Measurements from ENCODE around the gene RMI1. TPM values are rescaled to one million over a fixed set of nuclear protein-coding genes. Genes with fewer than 3 reads are reported as not detected.
A peak's percentile ranks its signal among the peaks of the same experiment; 100 is the strongest.

The RMI1 gene
- total RNA-seq, 1 donor from 2014 or later = 29.3 TPM

DNA sequence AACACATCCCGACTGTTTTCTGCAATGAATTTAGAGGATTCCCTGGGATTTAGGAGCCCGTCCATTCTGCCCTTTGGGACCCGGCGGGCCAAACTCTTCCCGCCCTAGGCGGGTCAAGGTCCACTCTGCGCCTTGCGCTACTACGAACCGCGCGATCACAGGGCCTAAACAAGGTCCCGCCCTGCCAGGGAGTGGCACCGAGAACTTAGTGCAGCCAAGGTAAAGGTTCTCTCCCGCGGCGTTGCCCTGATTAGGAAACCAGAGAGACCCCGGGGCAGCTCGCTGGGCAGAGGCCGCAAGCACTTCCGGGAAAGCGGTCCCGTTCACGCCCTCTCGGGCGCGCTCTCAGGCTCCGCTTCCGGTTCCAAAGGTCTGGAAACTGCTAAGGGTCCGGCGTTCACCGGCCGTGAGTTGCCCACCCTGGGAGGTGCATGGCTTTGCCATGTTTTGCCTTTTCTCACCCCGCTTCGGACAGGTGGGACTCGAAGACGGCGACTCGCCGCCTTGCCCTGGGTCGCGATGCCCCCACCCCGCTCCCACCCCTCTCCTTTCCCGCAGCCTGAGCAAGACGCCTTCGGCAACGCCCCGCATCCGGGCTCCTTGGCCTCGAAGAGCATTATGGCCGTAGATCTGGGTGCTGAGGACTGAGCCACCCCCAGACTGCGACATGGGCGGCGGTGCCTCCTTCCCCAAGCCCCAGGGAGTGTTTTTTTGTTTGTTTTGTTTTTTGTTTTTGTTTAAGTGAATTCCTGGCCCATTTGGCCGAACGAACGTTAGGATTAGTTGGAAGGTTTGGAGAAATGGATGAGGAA, 24.0 kb upstream of the RMI1 start:
- peak; percentile 92 for DNase-seq
- Mint-ChIP-seq H3K36me3 (ENCODE audit: low read depth) (peaks cover 24% of the 10 kb centered on the region), H3K27me3 (no peaks in the 10 kb centered on the region), H3K9me3 (no peaks in the 10 kb centered on the region), H3K4me3 (peak overlapping the region; percentile 99), H3K4me1 (peaks cover 12% of the 10 kb centered on the region), H3K27ac (peak overlapping the region; percentile 97)
- intact Hi-C loops (cut with micrococcal nuclease) = loop anchor here (1.0 to 10.0 kb wide), 3 partner anchors 24 to 338 kb away; partner anchors contain the start of genes HNRNPK, KIF27 and RMI1

DNA sequence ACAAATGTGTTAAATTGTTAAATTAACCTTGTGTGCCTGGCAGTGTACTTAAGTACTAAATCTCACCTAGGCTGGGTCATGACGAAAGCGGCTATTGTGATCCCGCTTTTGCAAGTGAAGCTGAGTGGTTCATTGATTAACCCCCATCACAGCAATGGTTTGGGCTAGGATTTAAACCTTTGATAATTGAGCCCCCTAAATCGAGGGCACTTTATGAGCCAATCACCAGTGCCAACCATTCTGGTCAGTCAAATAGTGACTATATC, 23.4 kb upstream of the RMI1 start:
- peaks cover 12% of the 10 kb centered on the region for H3K4me1 Mint-ChIP-seq

DNA sequence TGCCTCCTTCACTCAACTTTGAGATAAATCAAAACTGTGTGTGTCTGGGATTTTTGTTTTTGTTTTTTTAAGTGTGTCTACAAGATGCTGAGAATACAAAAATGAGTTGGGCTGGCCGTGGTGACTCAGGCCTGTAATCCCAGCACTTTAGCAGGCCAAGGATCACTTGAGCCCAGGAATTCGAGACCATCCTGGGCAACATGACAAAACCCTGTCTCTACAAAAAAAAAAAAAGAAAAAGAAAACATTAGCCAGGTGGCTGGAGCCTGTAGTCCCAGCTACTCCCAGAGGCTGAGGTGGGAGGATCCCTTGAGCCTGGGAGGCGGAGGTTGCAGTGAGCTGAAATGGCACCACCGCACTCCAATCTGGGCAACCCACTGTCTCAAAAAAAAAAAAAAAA, 21.5 kb upstream of the RMI1 start:
- no peaks in the 10 kb centered on the region for H3K27me3 Mint-ChIP-seq

More for the DNA sequence above, 23.4 kb upstream of the RMI1 start:
- Mint-ChIP-seq H3K27me3 (no peaks in the 10 kb centered on the region), H3K36me3 (ENCODE audit: low read depth) (peaks cover 21% of the 10 kb centered on the region), H3K4me3 (peak overlapping the region; percentile 99), H3K27ac (peak overlapping the region; percentile 97), H3K9me3 (no peaks in the 10 kb centered on the region)
- no peak for DNase-seq
- intact Hi-C loops (cut with micrococcal nuclease) = loop anchor here (10.0 kb wide), 1 partner anchor 338 kb away; no protein-coding TSS in a partner anchor

DNA sequence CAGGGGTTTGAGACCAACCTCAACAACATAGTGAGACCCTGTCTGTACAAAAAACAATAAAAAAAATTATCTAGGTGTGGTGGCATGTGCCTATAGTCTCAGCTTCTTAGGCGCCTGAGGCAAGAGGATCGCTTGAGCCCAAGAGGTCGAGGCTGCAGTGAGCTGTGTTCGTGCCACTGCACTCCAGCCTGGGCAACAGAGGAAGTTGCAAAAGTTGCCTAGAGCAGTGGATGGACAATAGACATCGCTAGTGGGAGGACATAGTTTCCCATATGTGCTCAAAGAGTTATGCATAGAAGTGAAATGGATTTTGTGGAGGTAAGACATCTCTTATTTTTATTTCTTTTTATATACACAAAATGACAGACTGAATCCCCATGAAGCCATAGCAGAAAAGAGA, 19.6 kb upstream of the RMI1 start:
- Mint-ChIP-seq H3K27ac (no peak overlapping the region), H3K4me3 (no peak overlapping the region), H3K27me3 (no peaks in the 10 kb centered on the region), H3K9me3 (no peaks in the 10 kb centered on the region), H3K36me3 (ENCODE audit: low read depth) (peaks cover 12% of the 10 kb centered on the region), H3K4me1 (peaks cover 11% of the 10 kb centered on the region)
- intact Hi-C loops (cut with micrococcal nuclease) = no loop called here
- no peak for DNase-seq

More for the DNA sequence above, 21.5 kb upstream of the RMI1 start:
- DNase-seq = no peak
- no peak overlapping the region for H3K4me3 Mint-ChIP-seq
- H3K27ac Mint-ChIP-seq = no peak overlapping the region
- no peaks in the 10 kb centered on the region for H3K9me3 Mint-ChIP-seq
- peaks cover 11% of the 10 kb centered on the region for H3K4me1 Mint-ChIP-seq
- H3K36me3 Mint-ChIP-seq (ENCODE audit: low read depth) = peaks cover 11% of the 10 kb centered on the region
- intact Hi-C loops (cut with micrococcal nuclease) = loop anchor here (10.0 kb wide), 1 partner anchor 336 kb away; no protein-coding TSS in a partner anchor

DNA sequence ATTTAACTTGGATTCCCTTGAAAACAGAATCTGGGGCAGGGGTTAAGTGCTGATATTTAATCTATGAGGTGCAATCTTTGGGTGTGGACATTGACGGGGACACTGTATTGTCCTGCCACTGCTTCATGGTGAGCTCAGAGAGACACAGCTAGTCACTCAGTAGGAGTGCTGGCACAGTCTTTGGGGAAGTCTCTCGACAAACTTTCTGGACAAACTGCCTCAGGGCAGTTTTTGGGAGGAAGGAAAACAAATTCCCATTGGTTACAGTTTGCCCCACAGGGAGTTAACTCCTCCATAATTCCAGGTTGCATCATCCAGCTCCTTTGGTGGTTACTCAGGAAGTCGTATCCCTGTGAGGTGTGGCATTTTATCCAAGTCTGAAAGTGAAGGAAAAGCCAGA, 18.4 kb upstream of the RMI1 start:
- Mint-ChIP-seq H3K4me3 (no peak overlapping the region), H3K27me3 (no peaks in the 10 kb centered on the region), H3K4me1 (peaks cover 10% of the 10 kb centered on the region), H3K9me3 (no peaks in the 10 kb centered on the region), H3K36me3 (ENCODE audit: low read depth) (peaks cover 16% of the 10 kb centered on the region), H3K27ac (no peak overlapping the region)
- DNase-seq = no peak
- intact Hi-C loops (cut with micrococcal nuclease) = no loop called here

DNA sequence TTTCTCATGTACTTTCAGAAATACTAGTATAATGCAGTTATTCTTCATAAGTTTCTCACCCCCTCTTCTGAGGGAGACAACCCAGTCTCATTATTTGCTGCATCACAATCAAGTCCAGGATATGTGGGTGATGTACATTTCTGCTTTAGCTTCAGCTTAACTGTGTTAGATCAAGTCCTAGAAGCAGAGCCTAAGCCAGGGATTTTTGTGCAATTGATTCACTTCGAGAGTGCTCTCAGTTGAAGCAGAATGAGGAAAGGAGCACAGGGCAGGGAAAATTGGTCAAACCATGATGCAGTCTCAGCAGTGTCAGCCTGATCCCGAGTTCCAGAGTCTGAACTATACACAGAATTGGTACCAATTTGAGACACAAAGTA, 15.6 kb upstream of the RMI1 start:
- intact Hi-C loops (cut with micrococcal nuclease) = no loop called here
- Mint-ChIP-seq H3K36me3 (ENCODE audit: low read depth) (peaks cover 38% of the 10 kb centered on the region), H3K27me3 (no peaks in the 10 kb centered on the region), H3K9me3 (no peaks in the 10 kb centered on the region), H3K27ac (peak overlapping the region; percentile 65), H3K4me3 (no peak overlapping the region), H3K4me1 (peaks cover 16% of the 10 kb centered on the region)
- no peak for DNase-seq

DNA sequence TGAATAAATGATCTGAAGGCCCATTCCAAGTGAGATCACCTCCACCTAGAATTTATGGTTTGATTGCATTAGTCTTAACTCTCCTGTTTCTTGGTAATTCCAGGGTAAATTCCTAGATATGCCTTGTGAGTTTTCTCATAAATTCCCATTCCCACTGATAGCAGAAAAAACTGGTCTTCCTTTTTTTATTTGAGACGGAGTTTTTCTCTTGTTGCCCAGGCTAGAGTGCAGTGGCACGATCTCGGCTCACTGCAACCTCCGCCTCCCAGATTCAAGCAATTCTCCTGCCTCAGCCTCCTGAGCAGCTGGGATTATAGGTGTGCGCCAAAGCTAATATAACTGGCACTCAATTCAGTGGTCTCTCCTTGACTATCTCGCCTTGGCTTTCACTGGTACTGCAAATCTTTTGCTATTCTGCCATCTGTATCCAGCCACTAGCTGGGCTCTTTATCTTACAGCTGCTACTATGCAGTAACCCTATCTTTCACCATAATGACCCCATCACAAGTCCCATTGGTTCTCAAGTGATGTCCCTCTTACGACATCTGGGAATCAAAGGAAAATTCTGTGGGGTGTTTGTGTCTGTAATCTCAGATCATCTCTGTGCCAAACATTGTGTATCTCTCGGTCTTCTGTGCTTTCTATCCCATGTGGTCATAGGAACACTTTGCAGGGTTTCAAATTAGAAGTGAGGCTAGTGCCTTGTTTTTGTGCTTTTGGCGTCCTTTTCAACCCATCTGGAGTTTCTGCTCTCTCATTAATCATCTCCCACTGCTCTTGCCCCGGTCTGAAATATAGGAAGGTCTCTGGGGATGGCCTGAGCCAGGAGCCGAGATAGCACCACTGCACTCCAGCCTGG, 15.0 kb upstream of the RMI1 start:
- H3K27ac Mint-ChIP-seq = peak overlapping the region; percentile 65
- intact Hi-C loops (cut with micrococcal nuclease) = no loop called here
- no peaks in the 10 kb centered on the region for H3K9me3 Mint-ChIP-seq
- DNase-seq = no peak
- peaks cover 18% of the 10 kb centered on the region for H3K4me1 Mint-ChIP-seq
- no peak overlapping the region for H3K4me3 Mint-ChIP-seq
- H3K27me3 Mint-ChIP-seq = no peaks in the 10 kb centered on the region
- peaks cover 44% of the 10 kb centered on the region for H3K36me3 Mint-ChIP-seq (ENCODE audit: low read depth)

DNA sequence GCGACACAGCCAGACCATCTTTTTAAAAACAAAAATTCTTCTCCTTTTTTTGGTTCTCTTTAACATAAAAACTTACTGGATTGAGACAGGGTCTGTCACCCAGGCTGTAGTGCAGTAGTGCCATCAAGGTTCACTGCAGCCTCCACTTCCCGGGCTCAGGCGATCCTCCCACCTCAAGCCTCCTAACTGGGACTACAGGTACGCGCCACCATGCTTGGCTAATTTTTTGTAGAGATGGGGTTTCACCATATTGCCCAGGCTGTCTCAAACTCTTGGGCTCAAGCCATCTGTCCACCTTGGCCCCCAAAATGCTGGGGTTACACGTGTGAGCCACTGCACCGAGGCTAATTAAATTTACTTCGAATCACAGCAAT, 14.4 kb upstream of the RMI1 start:
- H3K27me3 Mint-ChIP-seq = no peaks in the 10 kb centered on the region
- H3K4me3 Mint-ChIP-seq = no peak overlapping the region
- H3K9me3 Mint-ChIP-seq = no peaks in the 10 kb centered on the region
- DNase-seq = no peak
- intact Hi-C loops (cut with micrococcal nuclease) = no loop called here
- peak overlapping the region; percentile 65 for H3K27ac Mint-ChIP-seq
- peaks cover 18% of the 10 kb centered on the region for H3K4me1 Mint-ChIP-seq
- H3K36me3 Mint-ChIP-seq (ENCODE audit: low read depth) = peaks cover 50% of the 10 kb centered on the region

DNA sequence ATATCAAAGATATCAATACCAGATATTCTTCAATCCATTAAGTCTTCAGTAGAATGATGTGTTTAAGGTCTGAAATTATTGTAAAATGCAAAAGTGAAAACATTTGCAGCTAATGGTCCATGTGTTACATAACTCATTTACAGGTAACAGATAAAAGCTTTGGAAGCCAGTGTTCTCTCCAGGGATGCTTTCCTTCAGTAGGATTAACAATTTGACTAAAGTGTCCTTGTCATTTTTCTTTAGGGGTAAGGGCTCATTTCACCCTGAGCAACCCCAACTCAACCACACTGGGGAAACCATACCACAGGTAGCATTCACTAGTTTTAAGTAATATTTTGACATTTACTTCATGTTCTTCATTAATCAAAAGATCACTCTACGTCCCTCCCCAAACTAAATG, 13.5 kb upstream of the RMI1 start:
- intact Hi-C loops (cut with micrococcal nuclease) = no loop called here
- H3K4me3 Mint-ChIP-seq = no peak overlapping the region
- H3K36me3 Mint-ChIP-seq (ENCODE audit: low read depth) = peaks cover 59% of the 10 kb centered on the region
- peaks cover 23% of the 10 kb centered on the region for H3K4me1 Mint-ChIP-seq
- DNase-seq = no peak
- H3K27me3 Mint-ChIP-seq = no peaks in the 10 kb centered on the region
- no peaks in the 10 kb centered on the region for H3K9me3 Mint-ChIP-seq
- peak overlapping the region; percentile 35 for H3K27ac Mint-ChIP-seq

DNA sequence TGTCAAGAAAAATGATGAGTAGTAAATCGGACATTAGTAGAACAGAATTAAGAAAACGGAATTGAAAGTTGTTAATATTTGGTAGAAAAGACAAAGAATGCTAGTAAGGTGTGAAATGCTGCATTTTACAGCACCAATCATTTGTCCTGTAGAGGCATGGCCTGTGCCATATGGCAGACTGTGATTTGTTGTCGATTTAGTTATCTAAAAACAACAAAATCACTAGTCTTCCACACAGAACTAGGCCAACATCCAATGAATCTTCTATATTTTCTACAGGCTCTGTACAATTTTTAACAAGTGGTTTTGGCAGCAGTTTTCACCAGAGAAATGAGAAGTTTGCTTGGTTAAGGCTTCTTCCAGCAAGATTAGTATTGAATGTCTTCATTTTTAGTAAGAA, 11.0 kb upstream of the RMI1 start:
- no peak overlapping the region for H3K4me3 Mint-ChIP-seq
- peaks cover 32% of the 10 kb centered on the region for H3K4me1 Mint-ChIP-seq
- H3K36me3 Mint-ChIP-seq (ENCODE audit: low read depth) = peaks cover 81% of the 10 kb centered on the region
- H3K27ac Mint-ChIP-seq = no peak overlapping the region
- no peaks in the 10 kb centered on the region for H3K9me3 Mint-ChIP-seq
- no peak for DNase-seq
- no peaks in the 10 kb centered on the region for H3K27me3 Mint-ChIP-seq
- intact Hi-C loops (cut with micrococcal nuclease) = loop anchor here (1.0 kb wide), 1 partner anchor 9 kb away; no protein-coding TSS in a partner anchor

DNA sequence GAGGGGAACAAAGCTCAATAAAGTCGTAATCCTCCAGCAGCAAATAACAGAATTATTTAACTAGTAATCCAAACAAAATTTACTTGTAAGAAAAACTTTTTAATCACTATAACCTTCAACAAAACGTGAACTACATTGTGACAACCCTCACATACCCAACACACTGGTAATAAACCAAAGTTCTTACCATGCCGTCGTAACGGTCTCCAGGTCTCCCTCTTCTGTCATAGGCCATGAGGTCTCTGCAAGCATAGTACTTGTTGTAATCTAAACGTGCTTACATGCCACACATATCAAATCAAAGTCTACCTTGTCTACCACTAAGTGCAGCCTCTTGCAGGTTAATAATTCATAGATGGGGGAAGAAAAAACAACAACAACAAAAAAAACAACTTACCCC, 9.1 kb upstream of the RMI1 start:
- Mint-ChIP-seq H3K36me3 (ENCODE audit: low read depth) (peaks cover 91% of the 10 kb centered on the region), H3K27me3 (no peaks in the 10 kb centered on the region), H3K27ac (no peak overlapping the region), H3K4me1 (peaks cover 41% of the 10 kb centered on the region), H3K9me3 (no peaks in the 10 kb centered on the region), H3K4me3 (no peak overlapping the region)
- no peak for DNase-seq
- intact Hi-C loops (cut with micrococcal nuclease) = no loop called here

DNA sequence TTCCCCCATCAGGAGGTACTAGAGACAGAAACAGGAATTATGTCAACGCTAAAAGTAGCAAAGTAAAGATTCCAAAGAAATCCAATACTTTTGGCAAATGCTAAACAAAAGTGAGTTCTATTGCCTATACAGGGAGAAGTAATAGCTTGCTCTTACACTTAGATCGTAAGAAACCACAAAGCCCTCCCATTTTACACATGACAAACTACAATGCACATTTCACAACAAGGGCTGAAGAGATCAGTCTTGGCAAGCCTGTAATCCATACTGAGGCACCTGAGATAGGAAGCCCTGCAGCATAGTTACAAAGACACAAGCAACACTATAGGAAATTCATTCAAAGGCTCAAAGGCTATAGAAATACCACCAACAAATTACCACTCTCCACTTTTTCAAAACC, 8.3 kb upstream of the RMI1 start:
- no peak overlapping the region for H3K27ac Mint-ChIP-seq
- H3K36me3 Mint-ChIP-seq (ENCODE audit: low read depth) = peaks cover 91% of the 10 kb centered on the region
- DNase-seq = no peak
- peaks cover 40% of the 10 kb centered on the region for H3K4me1 Mint-ChIP-seq
- H3K4me3 Mint-ChIP-seq = no peak overlapping the region
- intact Hi-C loops (cut with micrococcal nuclease) = no loop called here
- no peaks in the 10 kb centered on the region for H3K9me3 Mint-ChIP-seq
- no peaks in the 10 kb centered on the region for H3K27me3 Mint-ChIP-seq

DNA sequence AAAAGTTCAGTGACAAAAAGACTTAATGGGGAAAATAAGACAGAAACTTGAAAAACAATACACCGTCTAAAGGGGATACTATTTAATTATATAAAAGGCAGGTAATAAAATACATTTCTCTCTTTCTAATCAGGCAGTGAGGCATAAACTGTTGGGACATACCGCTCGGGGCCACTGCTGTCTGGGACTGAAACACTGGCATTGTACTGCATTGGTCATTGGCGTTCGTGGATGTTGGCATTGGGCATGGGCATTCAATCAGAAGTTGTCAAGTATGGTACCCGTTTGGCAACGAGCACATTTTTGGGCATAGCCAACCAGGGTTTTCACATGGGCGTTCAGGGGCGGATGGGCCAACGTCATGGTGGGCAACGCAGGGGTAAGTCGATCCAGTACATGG, 5.3 kb upstream of the RMI1 start:
- peak overlapping the region; percentile 94 for H3K4me3 Mint-ChIP-seq
- H3K4me1 Mint-ChIP-seq = peaks cover 38% of the 10 kb centered on the region

DNA sequence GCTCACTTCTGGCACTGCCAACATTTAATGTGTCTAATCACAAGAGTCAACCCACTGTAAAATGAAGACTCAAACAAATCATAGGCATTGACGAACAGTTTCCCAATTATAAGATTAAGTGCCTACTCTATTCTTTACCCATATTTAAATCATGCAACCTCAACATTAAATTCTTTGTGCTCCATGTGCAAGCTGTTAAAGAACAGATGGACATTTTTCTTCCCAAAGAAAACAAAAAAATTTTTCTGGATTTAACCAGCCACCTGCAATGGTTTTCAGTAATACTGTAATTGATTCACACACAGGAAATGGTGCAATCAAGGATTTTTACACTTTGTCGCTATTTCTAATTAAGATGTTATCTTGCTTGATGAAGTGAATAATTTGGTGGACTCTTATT, 4.2 kb upstream of the RMI1 start:
- DNase-seq = no peak
- Mint-ChIP-seq H3K4me3 (peak overlapping the region; percentile 94), H3K36me3 (ENCODE audit: low read depth) (peaks cover 83% of the 10 kb centered on the region), H3K27me3 (no peaks in the 10 kb centered on the region), H3K27ac (no peak overlapping the region), H3K4me1 (peaks cover 38% of the 10 kb centered on the region), H3K9me3 (no peaks in the 10 kb centered on the region)
- intact Hi-C loops (cut with micrococcal nuclease) = loop anchor here (5.0 kb wide), 1 partner anchor 341 kb away; no protein-coding TSS in a partner anchor

More for the DNA sequence above, 5.3 kb upstream of the RMI1 start:
- Mint-ChIP-seq H3K9me3 (no peaks in the 10 kb centered on the region), H3K27me3 (no peaks in the 10 kb centered on the region), H3K27ac (no peak overlapping the region), H3K36me3 (ENCODE audit: low read depth) (peaks cover 91% of the 10 kb centered on the region)
- intact Hi-C loops (cut with micrococcal nuclease) = loop anchor here (5.0 kb wide), 1 partner anchor 342 kb away; no protein-coding TSS in a partner anchor
- DNase-seq = no peak

Data from activated CD4-positive, alpha-beta T cell treated with anti-CD3 and anti-CD28 coated beads, Interleukin-2, amount 10 ng/mL, durations not matched to agents 24 days and 14 days (primary cell).